RCC 7860 (cell line): ENCODE data around the gene BRIX1.

Experiments used
- DNase-seq: peaks from one replicate; pipeline ENCODE4 v3.0.0-alpha.2; 2015; ENCODE audit warnings: low spot score
- FAIRE-seq: peaks from 2 replicates; lab custom pipeline; 2012; peaks lifted over from hg19 to GRCh38; lab: Jason Lieb, UNC

Gene BRIX1, protein sequence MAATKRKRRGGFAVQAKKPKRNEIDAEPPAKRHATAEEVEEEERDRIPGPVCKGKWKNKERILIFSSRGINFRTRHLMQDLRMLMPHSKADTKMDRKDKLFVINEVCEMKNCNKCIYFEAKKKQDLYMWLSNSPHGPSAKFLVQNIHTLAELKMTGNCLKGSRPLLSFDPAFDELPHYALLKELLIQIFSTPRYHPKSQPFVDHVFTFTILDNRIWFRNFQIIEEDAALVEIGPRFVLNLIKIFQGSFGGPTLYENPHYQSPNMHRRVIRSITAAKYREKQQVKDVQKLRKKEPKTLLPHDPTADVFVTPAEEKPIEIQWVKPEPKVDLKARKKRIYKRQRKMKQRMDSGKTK

DNA sequence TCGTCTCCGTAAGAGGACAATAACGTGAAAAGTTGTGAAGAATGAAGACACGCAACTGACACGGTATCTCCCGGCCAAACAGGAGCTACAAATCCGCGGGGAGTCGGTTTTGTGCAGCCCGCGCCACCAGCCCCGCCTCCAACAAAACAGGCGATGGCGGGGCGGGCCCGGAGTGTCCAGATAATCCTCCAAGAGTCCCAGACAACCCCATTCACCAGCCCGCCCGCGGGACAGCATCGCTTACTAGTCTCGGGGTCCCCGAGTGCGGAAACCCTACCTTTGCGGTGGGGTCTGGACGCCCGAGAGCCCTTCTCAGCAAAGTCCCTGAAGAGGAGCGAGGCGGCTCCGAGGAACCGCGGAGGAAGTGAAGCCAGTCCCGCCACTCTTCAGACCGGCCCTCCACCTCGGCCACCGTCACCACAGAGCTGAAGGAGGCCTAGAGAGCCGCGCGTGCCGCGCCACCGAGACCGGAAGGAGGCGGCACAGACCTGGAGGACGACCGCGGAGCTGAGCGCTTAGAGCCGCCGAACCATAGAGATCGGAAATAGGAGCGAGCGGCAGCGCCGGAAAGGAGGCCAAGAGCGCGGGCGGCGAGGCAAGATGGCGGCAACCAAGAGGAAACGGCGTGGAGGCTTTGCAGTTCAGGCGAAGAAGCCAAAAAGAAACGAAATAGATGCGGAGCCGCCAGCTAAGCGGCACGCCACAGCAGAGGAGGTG is at the start of gene BRIX1, which contains the start of gene RAD1:
Gene BRIX1, plus strand, starts transcription at position 573 of the 717 bp plus-strand sequence. Its CDS starts 28 bp downstream, at position 601.
Gene RAD1, minus strand, starts transcription at position 366 of the 717 bp plus-strand sequence. CDS start 612 bp downstream, outside the sequence.
- peak; percentile 91 for FAIRE-seq
- DNase-seq: peak; percentile 98

DNA sequence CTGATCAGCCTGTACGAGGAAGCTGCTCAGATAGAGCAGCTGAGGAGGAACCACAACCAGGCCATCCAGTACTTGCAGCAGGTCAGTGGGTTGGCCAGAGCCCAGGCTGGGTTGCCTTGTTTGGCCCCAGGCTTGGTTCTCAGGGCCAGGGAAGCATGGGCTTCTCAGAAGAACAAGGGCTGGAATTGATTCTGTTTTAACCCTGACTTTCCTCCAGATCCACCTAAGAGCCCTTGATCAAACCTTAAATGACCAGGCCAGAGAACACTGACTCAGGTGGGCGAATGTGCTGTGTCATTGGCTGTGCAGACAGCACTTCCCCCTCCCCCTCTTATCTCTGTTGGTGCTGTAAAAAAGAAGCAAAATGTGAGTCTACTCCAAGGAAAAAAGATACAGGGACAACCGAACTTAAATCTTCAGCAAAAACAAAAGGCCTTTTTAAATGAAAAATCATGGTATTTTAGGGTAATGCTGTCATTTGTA is 48.5 kb upstream of the BRIX1 start:
- DNase-seq: no peak
- no peak for FAIRE-seq

DNA sequence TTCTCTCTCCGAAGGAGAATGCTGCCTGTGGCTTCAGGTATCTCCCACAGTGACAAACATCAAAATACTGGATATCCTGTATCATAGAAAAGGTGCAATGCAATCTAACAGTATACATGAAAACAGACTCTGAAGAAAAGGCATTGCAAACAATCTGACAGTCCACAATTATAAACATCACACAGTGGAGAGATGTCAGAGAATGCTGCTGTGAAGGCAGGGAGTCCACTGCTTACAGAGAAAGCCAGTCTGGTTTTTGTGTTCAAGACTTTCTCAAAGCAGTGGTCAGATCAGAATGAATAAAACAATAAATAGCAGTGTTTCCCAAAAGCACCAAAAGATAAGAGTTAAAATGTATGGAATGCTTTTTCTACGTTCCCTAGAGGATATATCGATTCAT is 47.9 kb upstream of the BRIX1 start:
- FAIRE-seq (no peak), DNase-seq (no peak)

DNA sequence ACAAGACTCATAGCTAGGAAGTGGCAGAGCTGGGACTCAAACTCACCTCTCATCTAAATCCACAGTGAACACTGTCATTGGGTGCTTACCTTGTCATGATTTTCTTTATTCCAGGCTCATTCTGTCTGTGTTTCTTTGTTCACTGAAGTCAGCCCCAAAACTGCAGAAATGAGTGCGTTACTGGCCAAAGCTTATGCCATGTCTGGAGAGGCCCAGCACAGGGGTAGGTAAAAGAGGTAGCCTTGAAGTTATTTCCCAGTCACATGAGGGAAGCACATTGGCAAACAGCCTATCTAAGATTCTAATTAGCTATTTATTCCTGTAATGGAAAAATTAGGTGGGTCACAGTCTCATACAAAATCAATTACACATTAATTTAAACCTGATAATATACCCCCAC is 46.7 kb upstream of the BRIX1 start:
- FAIRE-seq (no peak), DNase-seq (no peak)

DNA sequence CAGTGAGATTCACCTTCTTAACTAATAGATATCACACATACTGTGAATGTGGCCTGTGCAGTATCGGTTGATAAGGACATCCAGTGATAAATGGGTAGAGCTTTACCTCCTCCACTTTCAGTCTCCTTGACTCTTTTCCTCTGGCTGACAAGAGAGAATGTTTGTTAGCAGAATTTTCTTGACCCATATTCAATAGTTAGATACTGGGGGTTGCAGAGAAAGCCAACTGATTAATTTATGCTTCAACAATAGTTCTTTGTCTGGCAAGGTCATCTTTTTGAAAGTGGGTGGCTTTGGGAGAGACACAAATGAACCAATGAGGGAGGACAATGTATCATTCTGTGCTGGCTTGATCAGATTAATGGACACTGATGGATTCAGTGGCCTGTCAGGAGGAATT is 46.3 kb upstream of the BRIX1 start:
- FAIRE-seq: no peak
- DNase-seq: no peak

DNA sequence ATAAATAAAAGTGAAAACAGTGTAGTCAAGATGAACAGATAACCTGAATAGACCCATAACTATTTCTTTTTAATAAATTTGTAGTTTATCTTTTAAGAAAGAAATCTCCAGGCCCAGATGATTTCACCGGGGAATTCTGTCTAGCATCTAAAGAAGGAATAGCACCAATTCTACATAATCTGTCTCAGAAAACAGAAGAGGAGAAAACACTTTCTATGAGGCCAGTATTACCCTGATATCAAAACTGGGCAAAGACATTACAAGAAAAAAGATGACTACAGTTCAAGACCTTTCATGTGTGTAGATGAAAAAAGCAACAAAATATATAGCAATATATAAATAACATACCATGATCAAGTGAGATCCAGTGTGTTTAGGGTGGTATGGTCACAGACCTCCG is 45.1 kb upstream of the BRIX1 start:
- no peak for FAIRE-seq
- no peak for DNase-seq

DNA sequence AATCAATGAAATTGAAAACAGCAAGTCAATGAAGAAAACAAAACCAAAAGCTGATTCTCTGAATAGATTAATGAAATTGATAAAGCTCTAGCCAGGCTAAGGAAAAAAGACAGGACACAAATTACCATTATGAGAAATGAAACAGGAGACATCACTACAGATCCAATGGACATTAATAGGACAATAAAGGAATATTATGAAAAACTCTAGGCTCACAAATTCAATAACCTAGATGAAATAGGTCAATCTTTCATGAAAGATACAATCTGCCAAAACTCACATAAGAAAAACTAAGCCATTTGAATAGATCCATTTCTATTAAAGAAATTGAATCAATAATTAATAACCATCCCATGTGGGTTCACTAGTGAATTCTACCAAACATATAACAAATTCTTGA is 39.2 kb upstream of the BRIX1 start:
- FAIRE-seq (no peak), DNase-seq (no peak)

DNA sequence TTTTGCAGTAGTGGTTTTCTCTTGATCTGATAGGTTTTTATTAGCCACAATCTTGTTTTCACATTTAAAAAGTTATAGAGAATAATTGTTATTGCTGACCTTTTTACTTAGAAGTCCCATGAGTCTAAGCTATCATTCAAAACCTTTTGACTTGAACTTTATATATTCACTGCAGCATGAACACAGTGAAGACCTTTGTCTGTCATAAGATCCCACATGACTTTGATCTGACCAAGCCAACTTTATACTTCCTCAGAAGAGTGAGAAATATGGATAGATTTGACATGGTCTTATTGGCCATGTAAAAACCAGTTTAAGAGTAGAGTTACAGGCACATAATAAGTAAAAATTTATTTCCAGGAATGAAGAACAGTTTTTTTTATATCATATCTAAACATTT is 34.3 kb upstream of the BRIX1 start:
- DNase-seq: no peak
- FAIRE-seq: no peak

DNA sequence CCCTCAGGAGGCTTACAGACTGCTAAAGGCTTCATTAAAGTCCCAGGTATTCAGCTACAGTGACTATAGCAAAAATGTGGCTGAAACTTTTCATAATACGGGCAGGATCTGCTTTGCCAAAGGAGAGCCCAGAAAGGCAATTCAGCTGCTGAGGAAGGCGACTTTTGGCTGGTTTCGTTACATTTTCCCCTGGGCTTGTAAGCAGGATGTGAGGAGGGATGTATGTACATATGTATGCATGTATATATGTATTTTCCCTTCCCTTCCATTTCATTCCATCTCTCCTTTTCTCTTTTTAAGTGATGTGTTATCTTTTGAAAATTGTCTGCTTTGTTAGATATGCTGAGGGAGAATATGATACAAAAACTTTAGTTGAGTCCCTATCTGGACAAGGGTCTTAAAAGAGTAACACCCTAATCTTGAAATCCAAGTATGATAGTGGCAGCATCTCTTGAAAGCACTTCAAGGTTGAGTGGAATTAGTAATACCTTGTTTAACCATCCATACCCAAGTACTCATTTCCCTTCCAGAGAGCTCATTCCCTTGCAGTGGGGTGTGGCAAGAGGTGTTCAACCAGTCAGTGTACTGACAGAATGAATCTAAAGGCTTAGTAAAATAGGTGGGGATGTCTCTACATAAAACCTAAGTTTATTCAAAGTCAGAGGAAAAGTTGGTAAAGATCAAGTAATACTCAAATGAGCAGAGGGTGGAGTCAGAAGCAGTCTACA is 29.0 kb upstream of the BRIX1 start:
- FAIRE-seq: peak; percentile 84
- DNase-seq: peak; percentile 51

DNA sequence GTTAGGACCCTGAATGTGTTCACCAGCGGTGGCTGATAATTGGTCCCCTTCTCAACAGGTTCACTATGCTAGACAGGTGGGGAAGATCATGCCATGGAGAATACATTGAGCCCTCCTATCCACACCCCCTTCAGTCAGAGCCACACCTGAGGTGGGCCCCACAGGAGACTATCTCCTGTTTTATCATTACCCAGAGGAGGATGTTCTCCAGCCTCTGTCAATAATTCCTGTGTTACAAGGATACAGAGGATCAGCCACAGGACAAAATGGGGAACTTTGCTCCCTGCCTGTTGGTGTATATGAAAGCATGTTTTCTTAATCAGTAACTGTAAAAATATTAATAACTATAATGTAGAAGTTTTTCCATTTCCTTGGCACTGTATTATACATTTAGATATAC is 26.1 kb upstream of the BRIX1 start:
- DNase-seq: no peak
- FAIRE-seq: no peak

DNA sequence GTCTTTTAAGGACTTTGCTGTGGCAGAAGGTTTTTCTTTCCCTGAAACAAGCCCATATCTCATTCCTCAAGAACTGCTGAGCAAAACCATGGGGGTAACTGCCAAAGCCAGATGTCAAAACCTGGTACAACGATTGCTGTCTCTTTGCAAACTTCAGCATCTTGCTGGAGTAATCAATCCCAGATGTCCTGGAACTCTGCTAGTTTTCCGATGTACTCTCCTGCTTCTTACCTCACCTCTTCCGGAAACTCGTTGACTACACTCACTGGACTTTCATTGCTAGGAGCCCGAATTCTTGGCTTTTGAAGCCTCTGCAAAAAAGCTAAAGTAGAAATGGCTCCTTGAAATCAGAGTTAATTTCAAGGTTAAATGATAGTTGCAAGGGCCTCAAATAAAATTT is 23.5 kb upstream of the BRIX1 start:
- no peak for DNase-seq
- no peak for FAIRE-seq

DNA sequence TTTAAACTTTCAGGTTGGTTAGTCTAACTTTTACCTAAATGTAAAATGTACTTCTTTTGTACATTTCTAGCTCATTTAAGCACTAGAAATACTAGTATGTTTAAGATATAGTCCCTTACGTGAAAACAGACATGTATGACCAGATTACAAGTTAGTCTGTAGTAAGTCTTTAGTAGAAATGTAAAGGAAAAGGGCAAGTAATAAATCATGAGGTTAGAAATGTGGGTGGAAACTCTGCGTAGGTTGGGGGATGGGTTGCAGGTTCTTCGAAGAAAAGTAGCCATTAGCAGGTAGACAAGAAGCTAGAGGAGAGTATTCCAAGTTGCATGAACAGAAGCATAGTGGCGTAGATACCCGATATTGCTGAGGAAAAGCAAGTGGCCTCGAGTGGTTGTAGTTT is 23.1 kb upstream of the BRIX1 start:
- DNase-seq (no peak), FAIRE-seq (no peak)

DNA sequence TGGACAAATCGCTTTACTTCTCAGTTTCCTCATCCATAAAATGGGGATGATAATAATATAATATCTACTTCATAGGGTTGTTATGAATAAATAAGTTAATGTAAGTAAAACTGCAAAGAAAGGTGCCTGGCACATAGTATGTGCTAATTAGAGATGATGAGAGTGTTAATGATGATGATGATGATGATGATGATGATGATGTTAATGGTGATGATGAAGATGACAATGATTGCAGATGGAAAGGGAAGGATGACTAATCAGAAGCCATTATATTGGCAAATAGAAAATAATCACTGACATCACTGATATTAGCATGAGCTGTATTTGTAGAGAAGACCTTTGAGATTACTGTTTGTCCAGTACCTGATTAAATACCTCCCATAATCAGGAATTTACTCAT is 20.8 kb upstream of the BRIX1 start:
- DNase-seq (no peak), FAIRE-seq (no peak)

DNA sequence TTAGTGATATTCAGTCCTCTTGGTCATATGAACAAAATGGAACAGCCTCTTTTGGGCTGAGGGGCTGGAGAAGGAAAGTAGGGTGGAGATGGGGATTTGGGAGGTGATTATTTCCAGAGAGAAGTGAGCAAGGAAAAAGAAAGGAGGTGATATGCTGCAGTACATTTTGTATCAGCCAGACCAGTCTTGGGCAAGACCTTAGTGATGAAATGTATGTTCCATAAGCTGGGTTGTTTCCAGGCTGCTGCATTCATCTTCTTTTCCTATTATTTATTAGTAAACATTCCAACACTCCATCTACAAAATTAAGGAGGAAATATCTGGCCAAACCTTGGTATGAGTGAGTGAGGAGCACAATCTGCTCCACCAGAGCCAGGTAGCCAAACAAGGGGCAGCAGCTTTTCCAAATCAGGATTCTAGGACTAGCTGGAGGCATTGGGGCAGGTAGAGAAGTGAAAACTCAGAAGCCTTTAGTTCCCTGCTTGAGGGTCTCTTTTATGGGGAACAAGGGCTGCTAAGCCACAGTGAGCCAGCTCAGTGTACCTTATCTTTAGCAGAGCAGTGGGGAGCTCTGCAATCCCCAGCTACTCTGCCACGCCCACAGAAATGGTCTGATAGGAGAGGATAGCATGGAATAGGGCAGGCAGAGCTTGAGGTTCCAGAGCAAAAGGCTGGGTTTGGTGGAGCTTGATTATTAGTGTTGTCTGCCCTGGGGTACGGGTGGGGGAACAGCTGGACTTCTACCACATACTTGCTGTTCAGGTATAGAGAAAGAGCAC is 19.7 kb upstream of the BRIX1 start:
- no peak for DNase-seq
- no peak for FAIRE-seq

DNA sequence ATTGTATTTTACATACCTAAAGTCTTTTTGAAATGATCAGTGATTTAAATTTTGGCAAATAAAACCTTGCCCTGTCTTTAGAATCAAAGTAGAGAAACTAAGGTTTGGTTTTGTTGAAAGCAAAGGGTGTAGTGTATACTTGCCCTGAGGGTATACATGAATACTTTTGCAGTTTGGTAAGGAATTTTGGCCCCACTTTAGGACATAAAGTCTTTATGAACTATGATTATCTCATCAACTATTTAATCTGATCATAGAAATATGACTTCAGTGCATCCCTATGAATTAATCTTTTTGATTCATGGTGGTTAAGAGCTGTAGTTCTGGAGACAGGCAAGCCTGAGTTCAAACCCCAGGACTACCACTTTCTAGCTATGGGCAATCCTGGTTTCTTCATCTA is 17.9 kb upstream of the BRIX1 start:
- DNase-seq: peak; percentile 3
- FAIRE-seq: no peak

DNA sequence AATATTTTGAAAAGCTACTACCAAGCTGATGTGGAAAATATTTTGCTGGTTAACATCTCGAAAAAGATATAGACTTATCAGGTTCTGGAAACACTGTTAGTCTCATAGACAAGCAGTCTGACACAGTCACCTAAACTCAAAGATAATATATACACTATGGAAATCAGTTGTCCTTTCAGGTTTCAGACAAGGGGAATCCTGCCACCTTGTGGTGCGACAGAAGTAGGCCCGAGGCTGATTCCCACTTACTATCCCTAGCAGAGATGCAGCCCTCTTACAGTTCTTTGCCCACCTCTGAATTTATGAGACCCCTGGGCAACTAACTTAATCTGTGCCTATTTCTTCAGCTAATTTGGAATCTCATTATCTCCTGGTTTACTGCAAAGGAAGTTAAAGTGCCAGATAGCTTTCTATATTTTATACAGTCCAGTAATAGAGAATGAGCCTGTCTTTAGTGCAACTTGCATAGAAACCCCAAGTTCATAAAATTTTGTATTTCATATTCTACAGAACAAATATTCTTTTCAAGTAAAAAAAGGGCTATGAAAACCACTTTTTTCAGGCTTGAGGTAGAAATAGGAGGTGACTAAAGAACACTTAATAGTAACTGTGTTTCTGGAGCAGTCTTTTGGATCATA is 17.1 kb upstream of the BRIX1 start:
- peak; percentile 83 for FAIRE-seq
- peak; percentile 73 for DNase-seq

DNA sequence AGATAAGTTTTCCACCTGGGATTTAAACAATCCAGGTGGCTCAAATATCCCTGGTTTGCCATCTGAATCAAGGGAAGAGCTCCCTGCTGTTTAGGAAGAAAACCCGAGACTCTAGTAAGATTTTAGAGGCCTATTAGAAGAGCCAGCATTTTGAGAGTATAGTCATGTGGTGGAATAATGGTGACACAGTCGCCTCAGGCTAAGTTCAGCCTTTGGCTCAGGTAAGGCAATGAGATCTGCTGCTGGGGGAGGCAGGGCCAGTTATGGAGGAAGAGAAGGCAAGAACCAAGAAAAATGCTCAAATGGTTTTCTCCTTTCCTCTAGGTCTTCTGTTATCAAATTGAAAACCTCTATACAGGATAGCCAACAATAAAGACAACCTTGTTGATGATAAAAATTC is 16.4 kb upstream of the BRIX1 start:
- FAIRE-seq (no peak), DNase-seq (no peak)

DNA sequence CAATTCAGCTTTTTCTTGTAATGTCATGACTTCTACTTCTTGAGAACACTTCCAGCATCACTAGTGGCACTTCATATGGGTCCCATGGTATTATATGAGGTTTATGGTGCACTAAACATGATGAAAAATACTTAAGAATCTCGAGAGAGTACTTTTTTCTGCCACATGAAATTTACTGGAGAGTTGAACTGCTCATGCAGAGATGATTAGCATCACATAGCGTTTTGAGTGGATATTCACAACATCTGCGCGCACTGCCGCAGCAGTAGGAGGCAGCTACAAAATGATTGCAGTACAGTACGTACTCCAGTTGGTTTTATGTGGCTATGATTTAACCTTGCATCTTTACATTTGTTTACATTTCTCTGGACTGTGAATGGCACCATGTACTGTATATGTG is 14.9 kb upstream of the BRIX1 start:
- no peak for DNase-seq
- no peak for FAIRE-seq

DNA sequence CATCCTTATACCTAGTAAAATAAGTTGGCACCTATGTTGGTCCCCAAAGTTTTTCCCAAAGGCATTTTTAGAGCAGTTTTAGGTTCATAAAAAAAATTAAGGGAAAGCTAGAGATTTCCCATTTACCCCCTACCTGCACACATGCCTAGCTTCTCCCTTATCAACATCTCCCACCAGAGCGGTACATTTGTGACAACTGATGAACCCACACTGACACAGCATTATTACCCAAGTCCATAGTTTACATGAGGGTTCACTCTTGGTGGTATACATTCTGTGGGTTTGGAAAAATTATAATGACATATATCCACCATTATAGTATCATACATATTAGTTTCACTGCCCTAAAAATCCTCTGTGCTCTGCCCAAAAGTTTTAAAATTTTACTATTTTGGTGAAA is 12.3 kb upstream of the BRIX1 start:
- FAIRE-seq: no peak
- no peak for DNase-seq

DNA sequence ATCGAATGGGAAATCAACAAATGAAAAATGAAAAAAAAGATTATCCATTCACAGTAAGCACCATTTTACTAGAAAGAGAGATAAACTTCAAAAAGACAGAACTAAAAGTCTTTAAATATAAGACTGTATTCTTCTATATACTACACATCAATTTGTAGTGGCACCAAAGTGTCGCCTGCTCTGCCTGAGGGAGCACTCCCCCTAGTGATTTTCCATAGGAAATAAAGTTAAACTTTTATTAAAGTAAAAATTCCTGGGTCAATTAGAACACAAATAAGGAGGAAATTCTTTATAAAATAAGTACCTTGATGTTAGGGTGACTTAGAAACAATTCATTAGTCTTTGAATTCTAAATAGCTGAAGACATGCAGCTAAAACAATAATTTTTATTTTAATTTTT is 9.9 kb upstream of the BRIX1 start:
- FAIRE-seq (peak; percentile 78), DNase-seq (no peak)
